GM03348 (cell line): ENCODE data around the gene SYP.

ENCODE experiments used
- DNase-seq: peaks from one replicate; pipeline ENCODE4 v3.0.0; 2012; ENCODE audit warnings: low spot score

SYP gene

GRCh38 chrX:49220100-49220499 lies 20.1 kb upstream of the SYP start:
- no peak for DNase-seq

- DNase-seq = no peak
These were observed 15.1 kb upstream of the SYP start for GRCh38 chrX:49214996-49215526.

- DNase-seq = no peak
These were observed 14.4 kb upstream of the SYP start for GRCh38 chrX:49214416-49214815.

GRCh38 chrX:49212861-49213260 lies 12.9 kb upstream of the SYP start:
- DNase-seq = no peak

- DNase-seq = no peak
These were observed 12.2 kb upstream of the SYP start for GRCh38 chrX:49212209-49212608.

GRCh38 chrX:49211074-49211473 lies 11.1 kb upstream of the SYP start:
- DNase-seq = no peak

- DNase-seq = no peak
These were observed 10.4 kb upstream of the SYP start for GRCh38 chrX:49210406-49210805.

GRCh38 chrX:49209434-49210251 lies 9.7 kb upstream of the SYP start:
- no peak for DNase-seq

- no peak for DNase-seq
These were observed 8.4 kb upstream of the SYP start for GRCh38 chrX:49208399-49208798.

GRCh38 chrX:49206543-49206942 lies 6.5 kb upstream of the SYP start:
- no peak for DNase-seq

GRCh38 chrX:49205443-49205842 lies 5.5 kb upstream of the SYP start:
- no peak for DNase-seq

- no peak for DNase-seq
These were observed 4.7 kb upstream of the SYP start for GRCh38 chrX:49204709-49205108.

- no peak for DNase-seq
These were observed 4.0 kb upstream of the SYP start for GRCh38 chrX:49204017-49204416.

- no peak for DNase-seq
These were observed 3.5 kb upstream of the SYP start for GRCh38 chrX:49203536-49203935.

GRCh38 chrX:49202022-49202421 lies 2.0 kb upstream of the SYP start:
- DNase-seq = no peak

GRCh38 chrX:49199315-49199595 lies 738 bp downstream of the SYP start:
- DNase-seq = no peak

- DNase-seq = no peak
These were observed 1.3 kb downstream of the SYP start for GRCh38 chrX:49198540-49199314.

GRCh38 chrX:49197543-49198087 lies 2.4 kb downstream of the SYP start:
- DNase-seq = no peak

GRCh38 chrX:49193542-49193964 lies 6.4 kb downstream of the SYP start:
- no peak for DNase-seq

GRCh38 chrX:49192722-49193328 lies 7.2 kb downstream of the SYP start:
- DNase-seq = peak; percentile 23

- DNase-seq = no peak
These were observed 8.4 kb downstream of the SYP start for GRCh38 chrX:49191574-49192011.

- peak; percentile 93 for DNase-seq
These were observed 9.0 kb downstream of the SYP start for GRCh38 chrX:49190821-49191573.
